ENCODE data around the gene IL3. TPM values are rescaled to one million over a fixed set of nuclear protein-coding genes. Genes with fewer than 3 reads are reported as not detected.

IL3 gene
- total RNA-seq, 1 experiment from 2014 or later: not detected

DNA sequence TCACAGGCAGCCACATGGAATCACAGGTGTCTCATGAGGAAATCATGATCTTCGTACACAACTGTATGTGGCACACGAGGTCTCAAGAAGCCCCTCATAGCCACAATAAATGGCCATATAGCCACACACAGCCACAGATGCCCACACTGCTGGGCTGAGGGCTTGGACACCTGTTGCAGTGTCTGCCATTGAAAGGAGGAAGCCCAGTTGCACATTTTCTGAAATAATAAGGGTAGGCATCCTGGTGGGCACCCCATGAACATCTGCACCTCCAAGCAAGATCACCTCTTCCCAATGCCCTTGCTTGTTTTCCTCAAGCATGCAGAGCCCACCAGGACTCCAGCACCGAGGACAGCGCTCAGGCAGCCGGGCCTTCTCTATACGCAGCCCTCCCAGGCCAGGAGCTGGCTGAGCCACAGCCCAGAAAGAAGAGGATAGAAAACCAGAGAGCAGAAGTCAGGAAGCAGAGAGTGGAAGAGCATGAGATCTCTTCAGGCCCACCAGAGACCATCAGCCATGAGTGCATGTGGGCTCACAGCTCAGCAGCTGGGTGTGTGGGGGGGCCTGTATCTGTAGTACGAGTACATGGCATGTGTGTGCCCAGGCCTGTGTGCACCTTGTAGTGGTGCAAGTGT is 48.0 kb upstream of the IL3 start:
- H3K27me3 Mint-ChIP-seq (ENCODE audit: insufficient read depth, unreplicated experiment): peaks cover 10% of the 10 kb centered on the region
- intact Hi-C loops (cut with micrococcal nuclease; ENCODE audit: unreplicated experiment): loop anchor here (2.0 kb wide), 1 partner anchor 50 kb away; no protein-coding TSS in a partner anchor

DNA sequence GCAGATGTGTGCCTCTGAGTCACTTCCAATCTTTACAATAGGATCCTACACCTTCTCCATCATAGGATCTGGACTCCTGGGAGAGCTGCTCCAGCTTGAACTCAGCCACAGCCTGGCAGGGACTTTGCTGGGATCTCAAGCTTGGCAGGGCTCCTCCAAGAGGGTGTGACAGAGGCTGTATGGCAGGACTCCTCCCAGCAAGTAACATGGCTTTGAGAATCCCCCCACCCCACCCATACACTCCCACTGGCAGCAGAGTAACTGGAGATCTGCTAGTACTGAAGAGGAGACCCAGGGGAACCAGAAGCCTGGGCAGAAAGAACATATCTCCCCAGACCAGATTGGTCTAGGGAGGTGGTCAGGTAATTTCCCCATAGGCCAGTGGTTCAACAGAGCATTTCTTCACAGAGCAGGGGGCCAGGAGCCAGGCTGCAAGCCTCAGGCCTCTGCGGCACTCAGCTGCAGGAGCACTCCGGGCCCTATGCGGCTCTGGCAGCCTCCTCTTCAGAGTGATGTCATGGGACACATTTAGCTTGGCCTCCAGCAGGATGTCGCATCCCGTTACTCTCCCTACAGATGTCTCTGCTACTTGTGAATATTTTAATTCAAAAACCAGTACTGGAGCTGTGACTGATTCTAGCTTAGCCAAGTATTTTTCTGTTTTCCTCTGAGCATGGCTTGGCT is 47.3 kb upstream of the IL3 start:
- H3K27ac Mint-ChIP-seq (ENCODE audit: unreplicated experiment): no peak overlapping the region
- peak in 1 of 2 experiments; percentile 5 for DNase-seq
- Histone ChIP-seq H3K4me1 (no peaks in the 10 kb centered on the region), H3K9me3 (no peaks in the 10 kb centered on the region), H3K27me3 (replicated peaks; ENCODE audit: control insufficient read depth, insufficient read depth, low read length) (no peaks in the 10 kb centered on the region; the same call in none of the 2 replicates), H3K36me3 (ENCODE audit: control insufficient read depth, insufficient read depth, low read length) (no peaks in the 10 kb centered on the region), H3K4me3 (ENCODE audit: low read depth, low read length) (no peak overlapping the region)
- intact Hi-C loops (cut with micrococcal nuclease; ENCODE audit: unreplicated experiment): loop anchor here (2.0 kb wide), 1 partner anchor 50 kb away; no protein-coding TSS in a partner anchor
- TF ChIP-seq, protein P1, sequence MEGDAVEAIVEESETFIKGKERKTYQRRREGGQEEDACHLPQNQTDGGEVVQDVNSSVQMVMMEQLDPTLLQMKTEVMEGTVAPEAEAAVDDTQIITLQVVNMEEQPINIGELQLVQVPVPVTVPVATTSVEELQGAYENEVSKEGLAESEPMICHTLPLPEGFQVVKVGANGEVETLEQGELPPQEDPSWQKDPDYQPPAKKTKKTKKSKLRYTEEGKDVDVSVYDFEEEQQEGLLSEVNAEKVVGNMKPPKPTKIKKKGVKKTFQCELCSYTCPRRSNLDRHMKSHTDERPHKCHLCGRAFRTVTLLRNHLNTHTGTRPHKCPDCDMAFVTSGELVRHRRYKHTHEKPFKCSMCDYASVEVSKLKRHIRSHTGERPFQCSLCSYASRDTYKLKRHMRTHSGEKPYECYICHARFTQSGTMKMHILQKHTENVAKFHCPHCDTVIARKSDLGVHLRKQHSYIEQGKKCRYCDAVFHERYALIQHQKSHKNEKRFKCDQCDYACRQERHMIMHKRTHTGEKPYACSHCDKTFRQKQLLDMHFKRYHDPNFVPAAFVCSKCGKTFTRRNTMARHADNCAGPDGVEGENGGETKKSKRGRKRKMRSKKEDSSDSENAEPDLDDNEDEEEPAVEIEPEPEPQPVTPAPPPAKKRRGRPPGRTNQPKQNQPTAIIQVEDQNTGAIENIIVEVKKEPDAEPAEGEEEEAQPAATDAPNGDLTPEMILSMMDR (IDR thresholded peaks at IDR 0.05; ENCODE audit: insufficient read depth in 1 of 2, low read depth in 1 of 2, low read length in 1 of 2, severe bottlenecking in 1 of 2, unreplicated experiment in 1 of 2): no peak
- H3K4me1 Mint-ChIP-seq (ENCODE audit: low read depth, unreplicated experiment): no peaks in the 10 kb centered on the region
- no TSS peak for BruUV-seq (replicated peaks)
- H3K36me3 Mint-ChIP-seq (ENCODE audit: insufficient read depth, unreplicated experiment): no peaks in the 10 kb centered on the region
- ChIA-PET POLR2A (no interaction called here), CTCF (interaction anchor here (0.5 kb wide), 1 partner anchor 49 kb away, joined by 12 read pairs; no protein-coding TSS in a partner anchor)
- no peak overlapping the region for H3K4me3 Mint-ChIP-seq (ENCODE audit: unreplicated experiment)
- H3K9me3 Mint-ChIP-seq (ENCODE audit: unreplicated experiment): no peaks in the 10 kb centered on the region
- H3K27me3 Mint-ChIP-seq (ENCODE audit: insufficient read depth, unreplicated experiment): peaks cover 15% of the 10 kb centered on the region

More for the DNA sequence above, 48.0 kb upstream of the IL3 start:
- Mint-ChIP-seq H3K36me3 (ENCODE audit: insufficient read depth, unreplicated experiment) (no peaks in the 10 kb centered on the region), H3K4me3 (ENCODE audit: unreplicated experiment) (peak overlapping the region; percentile 63), H3K4me1 (ENCODE audit: low read depth, unreplicated experiment) (no peaks in the 10 kb centered on the region), H3K27ac (ENCODE audit: unreplicated experiment) (no peak overlapping the region), H3K9me3 (ENCODE audit: unreplicated experiment) (no peaks in the 10 kb centered on the region)
- Histone ChIP-seq H3K4me3 (ENCODE audit: low read depth, low read length) (peak overlapping the region; percentile 55), H3K4me1 (no peaks in the 10 kb centered on the region), H3K9me3 (no peaks in the 10 kb centered on the region), H3K36me3 (ENCODE audit: control insufficient read depth, insufficient read depth, low read length) (no peaks in the 10 kb centered on the region), H3K27me3 (replicated peaks; ENCODE audit: control insufficient read depth, insufficient read depth, low read length) (no peaks in the 10 kb centered on the region; the same call in none of the 2 replicates)
- TF ChIP-seq, protein P1 (IDR thresholded peaks at IDR 0.05; ENCODE audit: insufficient read depth in 1 of 2, low read depth in 1 of 2, low read length in 1 of 2, severe bottlenecking in 1 of 2, unreplicated experiment in 1 of 2): no peak
- POLR2A ChIA-PET: interaction anchor here (0.6 kb wide), 1 partner anchor 215 kb away, joined by 3 read pairs; no protein-coding TSS in a partner anchor
- peak; percentile 73 to 80 for DNase-seq
- CTCF ChIA-PET: no interaction called here
- BruUV-seq (replicated peaks): no TSS peak

DNA sequence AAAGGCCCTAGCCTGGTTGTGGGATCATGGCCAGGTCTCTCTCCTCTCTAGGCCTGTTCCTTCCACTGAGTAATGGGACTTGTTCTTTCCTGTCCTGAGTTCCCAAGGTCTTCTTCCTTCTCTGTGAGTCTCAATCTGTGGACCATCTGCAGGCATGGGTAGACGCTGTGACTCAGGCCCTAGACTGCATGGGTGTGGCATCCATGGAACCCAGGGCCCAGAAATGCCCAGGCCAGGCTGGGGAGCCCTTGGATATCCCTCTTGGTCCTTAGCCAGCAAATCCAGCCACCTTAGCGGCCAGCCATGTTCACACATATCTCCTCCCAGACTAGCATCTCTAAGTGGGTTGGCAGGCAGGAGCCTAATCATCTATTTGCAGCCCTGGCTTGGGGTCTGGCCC is 46.7 kb upstream of the IL3 start:
- no TSS peak for BruUV-seq (replicated peaks)
- Histone ChIP-seq H3K27me3 (replicated peaks; ENCODE audit: control insufficient read depth, insufficient read depth, low read length) (no peaks in the 10 kb centered on the region; the same call in none of the 2 replicates), H3K36me3 (ENCODE audit: control insufficient read depth, insufficient read depth, low read length) (no peaks in the 10 kb centered on the region), H3K4me3 (ENCODE audit: low read depth, low read length) (no peak overlapping the region), H3K4me1 (no peaks in the 10 kb centered on the region), H3K9me3 (no peaks in the 10 kb centered on the region)
- peak in 1 of 2 experiments; percentile 12 for DNase-seq
- TF ChIP-seq, protein P1 (IDR thresholded peaks at IDR 0.05; ENCODE audit: insufficient read depth in 1 of 2, low read depth in 1 of 2, low read length in 1 of 2, severe bottlenecking in 1 of 2, unreplicated experiment in 1 of 2): no peak
- ChIA-PET POLR2A (no interaction called here), CTCF (interaction anchor here (0.5 kb wide), 1 partner anchor 48 kb away, joined by 12 read pairs; no protein-coding TSS in a partner anchor)
- Mint-ChIP-seq H3K4me1 (ENCODE audit: low read depth, unreplicated experiment) (no peaks in the 10 kb centered on the region), H3K4me3 (ENCODE audit: unreplicated experiment) (no peak overlapping the region), H3K27me3 (ENCODE audit: insufficient read depth, unreplicated experiment) (peaks cover 15% of the 10 kb centered on the region), H3K36me3 (ENCODE audit: insufficient read depth, unreplicated experiment) (no peaks in the 10 kb centered on the region), H3K9me3 (ENCODE audit: unreplicated experiment) (no peaks in the 10 kb centered on the region), H3K27ac (ENCODE audit: unreplicated experiment) (no peak overlapping the region)
- intact Hi-C loops (cut with micrococcal nuclease; ENCODE audit: unreplicated experiment): loop anchor here (2.0 kb wide), 1 partner anchor 49 kb away; no protein-coding TSS in a partner anchor
